K562 (cell line): ENCODE results near the gene GNPAT. TPM values are rescaled to one million over a fixed set of nuclear protein-coding genes. Genes with fewer than 3 reads are reported as not detected.

ENCODE experiments used
- ATAC-seq: fragments of 200-7000 bp; cut with Tn5 transposase; 3 replicates; pipeline ENCODE4 v1.9.1; 2020; ENCODE audit warnings: moderate library complexity
- BruUV-seq: library from RNA; stranded (reverse); fragments of 400-500 nt; replicated peaks from 2 replicates; lab custom pipeline; 2021; lab: Mats Ljungman, UMichigan
- CTCF ChIA-PET: fragments of 300-600 bp; formaldehyde crosslinking; extraction: SDS; loops from one replicate; lab custom pipeline; 2021; ENCODE audit warnings: low intra/inter-chr PET ratio; lab: Yijun Ruan, JAX
- POLR2A ChIA-PET: fragments of 300-600, 350-650 bp; sonication (Branson Sonifier 250); formaldehyde crosslinking; extraction: SDS; loops from one replicate; lab custom pipeline; 2021; ENCODE audit warnings: antibody characterized with exemption, inconsistent platforms; lab: Yijun Ruan, JAX
- DNase-seq, 4 experiments: peaks; one replicate each; pipeline versions ENCODE4 v3.0.0 to v3.0.0-alpha.2; 2011 to 2018; ENCODE audit warnings: low spot score in 3 of 4, mixed read lengths in 3 of 4; ENCODE audit errors: extremely low read depth in 1 of 4
- FAIRE-seq: peaks from 2 replicates; lab custom pipeline; 2011; peaks lifted over from hg19 to GRCh38; lab: Jason Lieb, UNC
- H2AFZ ChIP-seq: 2 replicates; pipeline ENCODE4 v1.6.0; 2011; ENCODE audit warnings: low read depth, low read length, control low read depth, inconsistent platforms
- H3K27ac ChIP-seq: fragments of 200-600 bp; 3 replicates; pipeline ENCODE4 v1.8.0; 2011; ENCODE audit warnings: low read depth, mild to moderate bottlenecking, control low read depth, inconsistent platforms, low read length, moderate library complexity, mixed read lengths; ENCODE audit errors: extremely low read depth
- H3K27me3 ChIP-seq, 2 experiments: fragments of 300-600 bp in 1 of 2; 2 replicates in 1 of 2; 3 replicates in 1 of 2; pipeline versions ENCODE4 v1.6.0 to v1.8.0; 2011; ENCODE audit warnings: inconsistent platforms in 2 of 2, low read length in 2 of 2, mild to moderate bottlenecking in 1 of 2, mixed read lengths in 1 of 2, moderate library complexity in 1 of 2; ENCODE audit not compliant: control insufficient read depth in 2 of 2, insufficient read depth in 2 of 2
- H3K36me3 ChIP-seq: fragments of 300-600 bp; 3 replicates; pipeline ENCODE4 v1.8.0; 2011; ENCODE audit warnings: mild to moderate bottlenecking, low read length, inconsistent platforms; ENCODE audit not compliant: control insufficient read depth, insufficient read depth
- H3K4me1 ChIP-seq, 2 experiments: fragments of 200-600 bp in 1 of 2; replicated peaks in 1 of 2; 2 replicates in 1 of 2; 3 replicates in 1 of 2; pipeline versions ENCODE4 v1.5.1 to v1.8.0; 2011; ENCODE audit warnings: inconsistent platforms in 2 of 2, low read length in 2 of 2, mild to moderate bottlenecking in 1 of 2, mixed read lengths in 1 of 2, moderate library complexity in 1 of 2; ENCODE audit not compliant: control insufficient read depth in 2 of 2, insufficient read depth in 2 of 2
- H3K4me2 ChIP-seq: 2 replicates; pipeline ENCODE4 v1.6.1; 2011; ENCODE audit warnings: low read length, control low read depth, inconsistent platforms, mixed read lengths; ENCODE audit not compliant: insufficient read depth
- H3K4me3 ChIP-seq: fragments of 200-600 bp; sonication (generic), shearing (Covaris generic); 2 replicates; pipeline ENCODE4 v1.5.1; 2016; ENCODE audit warnings: control low read depth, inconsistent platforms
- H3K79me2 ChIP-seq: fragments of 200-600 bp; 3 replicates; pipeline ENCODE4 v1.8.0; 2011; ENCODE audit warnings: low read length, inconsistent platforms; ENCODE audit not compliant: control insufficient read depth, insufficient read depth
- H3K9ac ChIP-seq, 2 experiments: 2 replicates each; pipeline versions ENCODE4 v1.6.0 to v1.6.1; 2011; ENCODE audit warnings: low read depth in 2 of 2, low read length in 2 of 2, control low read depth in 1 of 2, inconsistent platforms in 1 of 2, mild to moderate bottlenecking in 1 of 2, mixed read lengths in 1 of 2; ENCODE audit not compliant: insufficient read depth in 1 of 2
- H3K9me1 ChIP-seq: one replicate; pipeline ENCODE4 v1.6.0; 2011; ENCODE audit warnings: inconsistent platforms, mild to moderate bottlenecking, low read length, moderate library complexity; ENCODE audit not compliant: control insufficient read depth, insufficient read depth
- H3K9me3 ChIP-seq: replicated peaks from 2 replicates; pipeline ENCODE4 v1.5.1; 2011; ENCODE audit warnings: low read depth, low read length, inconsistent platforms; ENCODE audit not compliant: control insufficient read depth, insufficient read depth
- H4K20me1 ChIP-seq: replicated peaks from 2 replicates; pipeline ENCODE4 v1.6.1; 2011; ENCODE audit warnings: low read length, inconsistent platforms, mixed read lengths; ENCODE audit not compliant: control insufficient read depth, insufficient read depth
- AFF1 ChIP-seq, 2 experiments: fragments of 450-650 bp; IDR thresholded peaks; 2 replicates each; pipeline ENCODE4 v1.6.1; 2018; ENCODE audit warnings: mild to moderate bottlenecking in 2 of 2, low read depth in 1 of 2; ENCODE audit not compliant: partially characterized antibody in 2 of 2
- ATF6 ChIP-seq: sonication (generic); formaldehyde crosslinking; IDR thresholded peaks from 2 replicates; pipeline ENCODE4 v1.4.0; 2020; ENCODE audit warnings: mild to moderate bottlenecking, missing genetic modification reagents
- BDP1 ChIP-seq: IDR thresholded peaks from 3 replicates; pipeline ENCODE4 v1.6.1; 2011; ENCODE audit not compliant: insufficient read length, insufficient read depth
- CXXC5 ChIP-seq: fragments of 250-450 bp; sonication (Bioruptor Pico); IDR thresholded peaks from 2 replicates; pipeline ENCODE4 v1.8.0; 2022; ENCODE audit warnings: inconsistent platforms, mild to moderate bottlenecking, moderate library complexity
- EP300 ChIP-seq: IDR thresholded peaks from 2 replicates; pipeline ENCODE4 v1.6.1; 2012; ENCODE audit warnings: low read length, improper control_type of control experiment
- GTF2B ChIP-seq: IDR thresholded peaks from 2 replicates; pipeline ENCODE4 v1.6.1; 2011; ENCODE audit not compliant: insufficient read length; ENCODE audit errors: extremely low read depth
- MTF1 ChIP-seq: fragments of 250-450 bp; sonication (Bioruptor Pico); IDR thresholded peaks from 2 replicates; pipeline ENCODE4 v1.9.0; 2021; ENCODE audit warnings: moderate library complexity, mild to moderate bottlenecking, inconsistent platforms, borderline replicate concordance
- NR2C1 ChIP-seq, 2 experiments: fragments of 450-650 bp; IDR thresholded peaks; 2 replicates each; pipeline ENCODE4 v1.6.1; 2017; ENCODE audit warnings: mild to moderate bottlenecking in 2 of 2, antibody characterized with exemption in 1 of 2, inconsistent platforms in 1 of 2, missing compliant biosample characterization in 1 of 2, missing genetic modification characterization in 1 of 2
- NRF1 ChIP-seq, 2 experiments: fragments of 450-650 bp; IDR thresholded peaks in 1 of 2; conservative IDR thresholded peaks in 1 of 2; 2 replicates each; pipeline ENCODE4 v1.6.1; 2014; ENCODE audit warnings: mild to moderate bottlenecking in 2 of 2
- STAG1 ChIP-seq: sonication (generic); formaldehyde crosslinking; IDR thresholded peaks from 2 replicates; pipeline ENCODE4 v1.5.0; 2020; ENCODE audit warnings: missing genetic modification reagents, borderline replicate concordance
- ZNF699 ChIP-seq: fragments of 250-450 bp; sonication (Bioruptor Pico); IDR thresholded peaks from 2 replicates; pipeline ENCODE4 v1.8.0; 2021; ENCODE audit warnings: mild to moderate bottlenecking, moderate library complexity; ENCODE audit not compliant: insufficient replicate concordance
- ZNF778 ChIP-seq: fragments of 450-650 bp; formaldehyde crosslinking; IDR thresholded peaks from 2 replicates; pipeline ENCODE4 v1.4.0; 2020; ENCODE audit warnings: mild to moderate bottlenecking, moderate library complexity
- ZSCAN32 ChIP-seq: fragments of 450-650 bp; formaldehyde crosslinking; IDR thresholded peaks from 2 replicates; pipeline ENCODE4 v1.4.0; 2020; ENCODE audit warnings: mild to moderate bottlenecking, moderate library complexity
- WGBS: fragments of 100-300 bp; shearing (Covaris generic); methylation state at CpG from one replicate; pipeline ENCODE4 v1.1.6; 2016; ENCODE audit warnings: low coverage, mixed read lengths; ENCODE audit not compliant: insufficient coverage; ENCODE audit errors: missing lambda C conversion rate; 5-methylcytosine and 5-hydroxymethylcytosine counted together
- in situ Hi-C: fragments of 300-500 bp; cut with MboI; formaldehyde crosslinking; loops from 4 replicates; pipeline ENCODE4 v1.15.0; 2018; ENCODE audit warnings: inconsistent platforms, mixed read lengths
- intact Hi-C: fragments of 100-400 bp; cut with micrococcal nuclease; formaldehyde crosslinking; loops from 2 replicates; pipeline ENCODE4 v1.14.2; 2022
- polyA plus RNA-seq, 8 experiments: library from polyadenylated mRNA; depleted of rRNA in 4 of 8; stranded (reverse) in 5 of 8; unstranded in 3 of 8; fragments of >200 nt; fragmentation: Nextera tagmentation in 2 of 8; fragmentation: Illumina TruSeq in 1 of 8; extraction: Ambion mirVana in 2 of 8; extraction: Trizol in 1 of 8; gene quantifications; 2 replicates each; pipeline versions ENCODE4 v1.2.1 to v1.2.3, GENCODE V29; 2011 to 2014; ENCODE audit warnings: inconsistent platforms in 1 of 8, missing spikeins in 1 of 8
- total RNA-seq, 7 experiments: library from RNA; depleted of rRNA in 6 of 7; stranded (reverse); fragments of >200 nt in 6 of 7; fragmentation: Illumina TruSeq in 2 of 7; extraction: Trizol in 2 of 7; gene quantifications; 2 replicates each; pipeline versions ENCODE4 v1.2.1 to v1.2.3, GENCODE V29; 2011 to 2021; ENCODE audit warnings: low replicate concordance in 1 of 7

The GNPAT gene
- total and polyA plus RNA-seq, 9 of the 15 experiments (the other 6 are each of a cell fraction or from before 2014, with no cell fraction given) = 32.1 to 68.8 (median 50.7) TPM

GRCh38 chr1:231220801-231221200 lies 20.2 kb upstream of the GNPAT start:
- no peak for FAIRE-seq
- intact Hi-C loops = no loop called here
- Histone ChIP-seq H3K27me3 (peaks cover 25 to 31% of the 10 kb centered on the region in 2 experiments), H3K9me1 (no peaks in the 10 kb centered on the region)
- TF ChIP-seq ZNF778 (CRISPR knock-in tag) (no peak), STAG1 (CRISPR knock-in tag) (no peak), NRF1 (conservative IDR thresholded peaks at IDR 0.05 in 1 of 2, IDR thresholded peaks at IDR 0.05 in 1 of 2) (no peak), NR2C1 (IDR thresholded peaks at IDR 0.05) (no peak), NR2C1 (tag; IDR thresholded peaks at IDR 0.05) (no peak), MTF1 (no peak), ZNF699 (CRISPR knock-in tag) (no peak), EP300 (no peak), GTF2B (no peak), BDP1 (no peak), ZSCAN32 (CRISPR knock-in tag) (no peak), CXXC5 (CRISPR knock-in tag) (no peak), ATF6 (CRISPR knock-in tag) (no peak), AFF1 (IDR thresholded peaks at IDR 0.05; ENCODE audit: low read depth in 1 of 2, partially characterized antibody in 2 of 2) (no peak)
- TF ChIP-seq, all 486 proteins: peak for 0
- Histone ChIP-seq H3K4me2 (no peak overlapping the region), H3K27ac (no peak overlapping the region), H3K36me3 (peaks cover 29% of the 10 kb centered on the region), H3K4me1 (no peaks in the 10 kb centered on the region; a peak in 1 of 5 replicates), H3K79me2 (no peaks in the 10 kb centered on the region), H3K9ac (no peak overlapping the region), H3K9me3 (no peaks in the 10 kb centered on the region), H3K4me3 (no peak overlapping the region), H2AFZ (no peak overlapping the region), H4K20me1 (no peaks in the 10 kb centered on the region)
- 72% methylated on average over 11 of the region's 11 CpGs for WGBS
- ATAC-seq = no peak
- no peak for DNase-seq
- POLR2A ChIA-PET = interaction anchor here (0.6 to 0.8 kb wide), 4 partner anchors 9 to 29 kb away, joined by 3 to 5 read pairs (median 3); no protein-coding TSS in a partner anchor
- in situ Hi-C loops = no loop called here
- BruUV-seq = no TSS peak
- CTCF ChIA-PET = no interaction called here
